ENCODE results near the gene GREM2.

- TF ChIP-seq CTCF (conservative IDR thresholded peaks at IDR 0.05) (no peak), EZH2 (IDR thresholded peaks at IDR 0.05; ENCODE audit: low read depth) (no peak)
Measured at GRCh38 chr1:240644732-240645131, 32.8 kb upstream of the GREM2 start.
